Esophagus (tissue), 2 donors: Measurements from ENCODE around the gene CCNL2. TPM values are rescaled to one million over a fixed set of nuclear protein-coding genes. Genes with fewer than 3 reads are reported as not detected.

Experiments
- H3K27ac ChIP-seq, 2 donors: one replicate each; pipeline ENCODE4 v1.5.1; 2013; ENCODE audit warnings: low read depth in 2 of 2, mild to moderate bottlenecking in 2 of 2, inconsistent platforms in 1 of 2, low read length in 1 of 2, moderate library complexity in 1 of 2
- H3K27me3 ChIP-seq, 2 donors: one replicate each; pipeline ENCODE4 v1.6.1; 2013; ENCODE audit warnings: low read length in 2 of 2, control low read depth in 1 of 2, mild to moderate bottlenecking in 1 of 2; ENCODE audit not compliant: insufficient read depth in 2 of 2, control insufficient read depth in 1 of 2
- H3K36me3 ChIP-seq, 2 donors: one replicate each; pipeline ENCODE4 v1.6.1; 2013; ENCODE audit warnings: low read length in 1 of 2; ENCODE audit not compliant: control insufficient read depth in 2 of 2, insufficient read depth in 2 of 2
- H3K4me1 ChIP-seq, 2 donors: one replicate each; pipeline ENCODE4 v1.6.1; 2013; ENCODE audit warnings: low read length in 1 of 2; ENCODE audit not compliant: control insufficient read depth in 2 of 2, insufficient read depth in 2 of 2
- H3K4me3 ChIP-seq, 2 donors: one replicate each; pipeline ENCODE4 v1.5.1; 2013; ENCODE audit warnings: low read length in 2 of 2, mild to moderate bottlenecking in 2 of 2, low read depth in 1 of 2, moderate library complexity in 1 of 2
- H3K9me3 ChIP-seq, 2 donors: one replicate each; pipeline ENCODE4 v1.6.1; 2013; ENCODE audit warnings: mild to moderate bottlenecking in 2 of 2, low read depth in 1 of 2, low read length in 1 of 2, moderate library complexity in 1 of 2; ENCODE audit not compliant: control insufficient read depth in 2 of 2, insufficient read depth in 1 of 2
- WGBS, 2 donors: extraction: QIAGEN DNeasy Blood & Tissue Kit; methylation state at CpG; one replicate each; pipeline ENCODE4 v1.1.7; 2013; 5-methylcytosine and 5-hydroxymethylcytosine counted together
- polyA plus RNA-seq, 2 donors: library from polyadenylated mRNA; stranded (reverse); fragments of 200-250 nt; gene quantifications; one replicate each; pipeline ENCODE4 v1.2.3, GENCODE V29; 2013
- donor health status: healthy with polysubstance abuse.
- donor health status: Bipolar disorder and iron deficiency.

Gene CCNL2
- polyA plus RNA-seq, 2 donors = 97.9 to 210 TPM

GRCh38 chr1:1357871-1358432, 41.2 kb downstream of the CCNL2 start:
- WGBS, 2 donors = 19 to 23% methylated on average over 17 of the region's 18 CpGs
- Histone ChIP-seq H3K27me3 (peaks cover 0 to 3% of the 10 kb centered on the region in 2 donors), H3K9me3 (no peaks in the 10 kb centered on the region), H3K4me1 (peaks cover 9 to 24% of the 10 kb centered on the region in 2 donors), H3K36me3 (no peaks in the 10 kb centered on the region), H3K4me3 (peak overlapping the region; percentile 7 to 31), H3K27ac (peak overlapping the region; percentile 74 to 78)

GRCh38 chr1:1356796-1357401, 42.2 kb downstream of the CCNL2 start:
- peak overlapping the region; percentile 58 to 74 for H3K27ac ChIP-seq
- H3K9me3 ChIP-seq = no peaks in the 10 kb centered on the region
- H3K4me3 ChIP-seq = peak overlapping the region; percentile 11 to 34
- H3K4me1 ChIP-seq = peaks cover 9 to 24% of the 10 kb centered on the region in 2 donors
- no peaks in the 10 kb centered on the region for H3K36me3 ChIP-seq
- 47 to 51% methylated on average over 25 to 26 of the region's 26 CpGs for WGBS, 2 donors
- peaks cover 0 to 3% of the 10 kb centered on the region in 2 donors for H3K27me3 ChIP-seq

- H3K4me1 ChIP-seq = peaks cover 9 to 24% of the 10 kb centered on the region in 2 donors
- 31 to 40% methylated on average over 8 of the region's 8 CpGs for WGBS, 2 donors
- H3K27me3 ChIP-seq = peaks cover 0 to 3% of the 10 kb centered on the region in 2 donors
- H3K9me3 ChIP-seq = no peaks in the 10 kb centered on the region
- H3K27ac ChIP-seq = peak overlapping the region in 1 of 2 donors; percentile 68
- H3K4me3 ChIP-seq = peak overlapping the region in 1 of 2 donors; percentile 11
- no peaks in the 10 kb centered on the region for H3K36me3 ChIP-seq
These were observed 42.9 kb downstream of the CCNL2 start for GRCh38 chr1:1356166-1356795.

GRCh38 chr1:1355416-1355815, 43.7 kb downstream of the CCNL2 start:
- peaks cover 9 to 24% of the 10 kb centered on the region in 2 donors for H3K4me1 ChIP-seq
- H3K36me3 ChIP-seq = no peaks in the 10 kb centered on the region
- H3K27ac ChIP-seq = no peak overlapping the region
- WGBS, 2 donors = 5 to 7% methylated on average over 34 to 52 of the region's 52 CpGs
- peaks cover 0 to 3% of the 10 kb centered on the region in 2 donors for H3K27me3 ChIP-seq
- no peak overlapping the region for H3K4me3 ChIP-seq
- no peaks in the 10 kb centered on the region for H3K9me3 ChIP-seq

- Histone ChIP-seq H3K27me3 (peaks cover 0 to 3% of the 10 kb centered on the region in 2 donors), H3K4me1 (peaks cover 9 to 24% of the 10 kb centered on the region in 2 donors), H3K27ac (no peak overlapping the region), H3K36me3 (no peaks in the 10 kb centered on the region), H3K4me3 (no peak overlapping the region), H3K9me3 (no peaks in the 10 kb centered on the region)
- 36 to 37% methylated on average over 77 to 116 of the region's 116 CpGs for WGBS, 2 donors
These were observed 44.6 kb downstream of the CCNL2 start for GRCh38 chr1:1354271-1355247.

GRCh38 chr1:1353389-1354151, 45.6 kb downstream of the CCNL2 start:
- H3K27me3 ChIP-seq = peaks cover 0 to 3% of the 10 kb centered on the region in 2 donors
- 17 to 28% methylated on average over 28 of the region's 28 CpGs for WGBS, 2 donors
- peaks cover 9 to 21% of the 10 kb centered on the region in 2 donors for H3K4me1 ChIP-seq
- H3K4me3 ChIP-seq = no peak overlapping the region
- H3K9me3 ChIP-seq = no peaks in the 10 kb centered on the region
- no peaks in the 10 kb centered on the region for H3K36me3 ChIP-seq
- no peak overlapping the region for H3K27ac ChIP-seq

- no peaks in the 10 kb centered on the region for H3K9me3 ChIP-seq
- peaks cover 0 to 3% of the 10 kb centered on the region in 2 donors for H3K27me3 ChIP-seq
- no peak overlapping the region for H3K27ac ChIP-seq
- 20 to 23% methylated on average over 4 to 5 of the region's 5 CpGs for WGBS, 2 donors
- H3K4me1 ChIP-seq = peaks cover 12 to 19% of the 10 kb centered on the region in 2 donors
- H3K4me3 ChIP-seq = no peak overlapping the region
- no peaks in the 10 kb centered on the region for H3K36me3 ChIP-seq
These were observed 46.2 kb downstream of the CCNL2 start for GRCh38 chr1:1352786-1353388.

GRCh38 chr1:1351511-1352427, 47.4 kb downstream of the CCNL2 start:
- H3K27ac ChIP-seq = peak overlapping the region in 1 of 2 donors; percentile 42
- no peak overlapping the region for H3K4me3 ChIP-seq
- H3K36me3 ChIP-seq = no peaks in the 10 kb centered on the region
- H3K4me1 ChIP-seq = peaks cover 13 to 24% of the 10 kb centered on the region in 2 donors
- H3K9me3 ChIP-seq = no peaks in the 10 kb centered on the region
- peaks cover 0 to 3% of the 10 kb centered on the region in 2 donors for H3K27me3 ChIP-seq
- WGBS, 2 donors = 50 to 58% methylated on average over 24 to 29 of the region's 29 CpGs
